Bone marrow (tissue), 2 donors: ENCODE results near the gene VSIG10L2.
"Not testable (repeated sequence)": the region's sequence is repeated elsewhere in the genome, so short reads cannot be mapped to it uniquely, and the experiment has no call there.

Experiments
- DNase-seq, 2 donors: peaks; one replicate each; lab custom pipeline; 2025; lab: John Stamatoyannopoulos, UW

VSIG10L2 gene

DNA sequence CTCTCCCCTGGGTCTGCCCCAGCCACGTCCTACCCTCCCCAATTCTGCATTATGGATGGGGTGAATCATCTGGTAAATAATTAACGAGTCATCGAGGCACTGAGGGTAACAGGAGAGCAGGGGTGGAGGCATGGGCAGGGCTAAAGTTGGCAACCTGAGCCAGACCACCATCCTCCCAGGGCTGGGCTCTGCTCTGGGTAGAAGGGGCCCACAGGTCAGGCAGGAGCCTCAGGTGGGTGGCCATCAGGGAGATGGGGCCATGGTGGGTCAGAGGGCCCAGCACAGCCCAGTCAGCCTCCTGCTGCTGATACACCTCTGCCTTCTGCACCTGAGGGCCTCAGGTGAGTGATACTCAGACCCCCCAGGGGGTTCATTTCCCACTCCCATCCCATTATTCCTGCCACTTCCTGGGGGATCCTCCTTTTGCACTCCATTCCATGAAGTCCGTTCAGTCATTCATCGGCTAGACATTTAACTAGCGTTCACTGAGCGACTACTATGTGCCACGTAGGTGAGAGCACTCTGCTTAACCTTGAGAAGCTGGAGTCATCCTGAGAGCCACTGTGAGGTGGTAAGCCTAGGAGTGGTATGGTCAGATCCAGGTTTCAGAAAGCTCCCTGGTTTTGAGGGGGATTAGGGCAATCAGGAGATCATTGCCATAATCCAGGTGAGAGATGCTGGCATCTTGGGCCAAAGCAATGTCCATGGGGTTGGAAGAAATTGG is at the start of gene VSIG10L2:
Gene VSIG10L2 (plus strand): TSS at position 248 of the 724 bp plus-strand sequence. CDS start 12 bp downstream, at position 260.
- no peak for DNase-seq

DNA sequence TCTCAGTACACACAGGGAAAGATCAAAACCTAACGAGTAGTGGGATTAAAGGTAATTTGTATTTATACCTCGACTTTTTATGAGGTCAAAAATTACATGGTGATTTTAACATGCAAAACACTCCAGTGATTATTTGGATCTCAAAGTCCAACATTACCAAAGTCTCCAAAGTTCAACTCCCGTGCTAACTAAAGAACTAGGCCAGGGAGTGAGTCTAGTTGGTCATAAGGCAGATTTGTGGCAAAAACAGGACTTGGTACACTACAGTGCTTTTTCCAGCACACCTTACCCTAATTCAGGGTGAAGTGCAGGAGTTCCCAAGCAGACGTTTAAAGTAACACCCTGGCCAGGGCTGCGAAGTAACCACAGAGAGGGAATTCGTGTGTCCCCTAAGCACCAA is 44.0 kb upstream of the VSIG10L2 start:
- no peak for DNase-seq

DNA sequence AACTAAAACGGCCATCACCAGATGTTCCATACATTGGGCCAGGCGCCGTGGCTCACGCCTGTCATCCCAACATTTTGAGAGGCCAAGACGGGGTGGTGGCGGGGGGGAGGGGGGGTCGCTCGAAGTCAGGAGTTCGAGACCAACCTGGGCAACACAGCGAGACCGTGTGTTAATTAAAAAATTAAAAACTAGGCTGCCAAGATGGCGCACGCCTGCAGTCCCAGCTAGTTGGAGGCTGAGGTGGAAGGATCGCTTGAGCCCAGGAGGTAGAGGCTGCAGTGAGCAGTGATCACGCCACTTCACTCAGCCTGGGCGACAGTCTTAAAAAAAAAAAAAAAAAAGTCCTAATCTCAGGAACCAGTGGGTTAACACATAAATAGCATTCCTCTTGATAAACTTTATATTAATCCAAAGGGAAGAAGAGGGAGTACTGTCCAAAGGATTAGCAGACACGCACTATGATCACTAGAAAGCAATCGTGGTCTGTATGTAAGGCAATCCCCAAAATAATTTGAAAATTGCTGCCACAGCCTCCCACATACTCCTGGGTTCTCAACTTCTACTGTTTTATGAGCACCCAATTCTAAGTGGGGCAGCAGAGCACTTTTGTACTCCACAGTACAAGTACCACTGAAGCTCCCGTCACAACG is 43.4 kb upstream of the VSIG10L2 start:
- no peak for DNase-seq

DNA sequence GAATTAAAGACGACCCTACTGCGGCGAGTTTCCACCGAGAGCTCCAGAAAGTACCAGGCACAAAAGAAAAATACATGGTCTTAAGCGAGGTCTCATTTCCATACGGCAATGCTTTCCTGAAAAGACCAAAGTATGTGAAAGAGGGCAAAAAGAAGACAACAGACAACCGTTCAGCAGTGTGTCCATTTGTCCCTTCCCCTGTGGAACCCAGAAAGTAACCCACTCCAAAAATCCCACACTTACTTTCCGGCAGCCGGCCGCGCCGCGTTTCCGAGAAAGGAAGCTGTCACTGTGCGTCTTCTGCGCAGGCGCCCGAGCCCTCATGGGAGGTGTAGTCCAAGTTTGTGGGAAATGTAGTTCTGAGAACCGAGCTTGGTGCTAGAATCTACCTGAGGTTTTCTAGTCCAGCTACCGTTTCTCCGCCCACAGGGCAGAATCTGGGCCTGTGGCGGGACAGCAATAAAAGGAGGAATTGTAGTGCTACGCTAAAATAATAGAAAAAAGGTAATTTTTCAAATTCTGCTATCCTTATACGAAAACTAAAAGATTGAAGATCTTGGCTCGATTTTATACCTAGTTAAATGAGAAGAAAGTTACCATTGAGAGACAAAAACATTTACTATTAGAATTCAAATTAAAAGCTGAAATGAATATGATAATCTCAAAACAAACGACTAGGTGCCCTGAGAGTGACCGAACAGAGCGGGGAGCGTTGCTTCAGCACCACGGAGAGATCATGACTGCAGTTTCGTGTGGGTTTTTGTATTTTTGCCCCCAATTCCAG is 42.7 kb upstream of the VSIG10L2 start, which contains the start of gene PUS3:
Gene PUS3 (minus strand): TSS at position 280 of the 784 bp plus-strand sequence. CDS start 6,922 bp downstream, outside the sequence.
- DNase-seq = peak; percentile 53 to 57

DNA sequence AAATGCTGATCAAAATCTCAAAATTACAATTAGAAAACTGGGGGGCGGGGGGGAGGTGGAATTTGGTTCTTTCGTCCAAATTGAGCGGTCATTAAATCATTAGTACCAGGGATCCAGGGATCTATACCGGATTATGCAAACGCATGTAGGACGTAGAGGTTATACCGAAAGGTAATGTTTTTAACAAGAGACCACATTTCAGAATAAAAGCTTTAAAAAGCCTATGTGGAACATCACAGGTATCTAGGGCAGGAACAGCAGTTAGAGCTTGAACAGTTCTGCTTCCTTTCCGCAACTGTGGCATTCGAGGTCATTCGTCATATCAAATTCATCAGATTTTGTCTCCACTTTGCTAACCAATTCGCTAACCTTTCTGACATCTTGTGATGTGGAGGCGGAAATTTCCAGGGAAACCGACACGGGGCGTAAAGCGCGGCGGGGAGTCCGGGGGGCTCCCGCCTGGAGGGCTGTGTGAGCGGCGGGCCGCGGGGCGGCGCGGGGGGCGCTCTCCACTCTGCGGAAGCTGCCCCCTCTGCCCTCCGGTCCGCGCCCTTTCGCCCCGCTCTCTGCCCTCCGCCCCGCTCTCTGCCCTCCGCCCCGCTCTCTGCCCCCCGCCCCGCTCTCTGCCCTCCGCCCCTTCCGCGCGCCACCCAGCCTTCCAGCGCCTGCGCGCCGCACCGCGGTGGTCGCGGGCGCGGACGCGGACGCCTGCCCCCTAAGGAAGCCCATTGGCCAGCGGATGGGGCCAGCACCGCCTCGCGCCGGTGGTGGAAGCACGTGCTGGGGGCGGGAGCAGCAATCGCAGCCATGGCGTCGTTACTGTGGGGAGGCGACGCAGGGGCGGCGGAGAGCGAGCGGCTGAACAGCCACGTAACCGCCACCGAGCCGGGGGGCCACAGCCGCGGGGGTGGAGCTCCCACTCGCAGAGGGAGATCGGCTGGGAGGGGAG is 41.9 kb upstream of the VSIG10L2 start, which contains the start of gene DDX25:
Gene DDX25 (plus strand): TSS at position 798 of the 949 bp plus-strand sequence. CDS start 10 bp downstream, at position 808.
- DNase-seq = no peak

DNA sequence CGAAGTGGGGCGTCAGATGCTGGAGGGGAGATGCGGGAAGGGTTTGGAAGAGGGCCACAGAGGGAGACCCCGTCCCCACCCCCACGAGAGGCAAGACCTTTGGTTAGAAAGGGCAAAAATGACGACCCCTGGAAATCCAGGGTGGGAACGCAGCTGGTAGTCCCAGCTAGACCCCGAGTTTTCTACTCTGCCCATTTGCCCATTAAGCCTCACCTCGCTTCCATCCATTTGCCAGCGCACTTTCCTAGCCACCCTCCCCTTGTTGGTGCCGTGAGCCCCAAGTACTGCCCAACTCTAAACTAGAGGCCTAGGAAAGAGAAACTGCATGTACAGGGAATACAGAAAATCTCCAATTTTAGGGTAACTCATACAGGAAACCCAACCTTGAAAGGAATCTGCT is 41.2 kb upstream of the VSIG10L2 start:
- DNase-seq = no peak

DNA sequence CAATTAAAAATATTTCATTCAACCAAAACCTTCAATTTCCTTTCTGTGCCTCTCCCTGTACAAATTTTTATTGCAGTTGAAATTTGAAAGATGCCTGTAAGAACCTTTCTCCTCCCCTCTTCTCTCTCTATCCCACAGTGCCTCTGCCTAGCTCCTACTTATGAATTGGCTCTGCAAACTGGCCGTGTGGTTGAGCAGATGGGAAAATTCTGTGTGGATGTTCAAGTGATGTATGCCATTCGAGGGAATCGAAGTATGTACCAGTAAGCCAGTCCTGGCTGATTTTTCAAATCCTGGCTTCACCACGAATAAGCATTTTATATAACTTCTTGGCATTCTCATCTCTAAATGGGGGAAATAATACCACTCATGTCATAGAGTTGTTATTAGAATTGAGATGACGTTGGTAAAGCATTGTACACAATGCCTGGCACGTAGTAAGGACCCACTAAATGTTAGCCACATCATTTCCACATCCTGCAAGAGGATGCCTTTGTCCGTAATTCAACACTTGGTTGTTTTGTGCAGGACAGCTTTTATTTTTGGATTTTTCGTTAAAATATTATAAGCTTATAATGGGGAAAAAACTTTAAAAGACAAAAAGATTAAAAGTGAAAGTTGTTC is 35.5 kb upstream of the VSIG10L2 start:
- no peak for DNase-seq

DNA sequence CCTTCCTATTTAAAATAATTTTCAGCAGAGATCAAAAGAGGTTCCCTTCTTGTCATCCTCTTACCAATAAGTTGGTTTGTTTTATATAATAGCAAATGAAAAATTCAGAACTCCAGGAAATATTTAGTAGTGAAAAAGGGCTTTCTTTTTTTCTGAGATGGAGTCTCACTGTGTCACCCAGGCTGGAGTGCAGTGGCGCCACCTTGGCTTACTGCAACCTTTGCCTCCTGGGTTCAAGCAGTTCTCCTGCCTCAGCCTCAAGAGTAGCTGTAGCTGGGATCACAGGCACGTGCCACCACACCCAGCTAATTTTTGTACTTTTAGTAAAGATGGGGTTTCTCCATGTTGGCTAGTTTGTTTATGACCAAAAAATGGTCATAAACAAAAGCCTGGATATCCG is 31.2 kb upstream of the VSIG10L2 start:
- not testable (repeated sequence) for DNase-seq

DNA sequence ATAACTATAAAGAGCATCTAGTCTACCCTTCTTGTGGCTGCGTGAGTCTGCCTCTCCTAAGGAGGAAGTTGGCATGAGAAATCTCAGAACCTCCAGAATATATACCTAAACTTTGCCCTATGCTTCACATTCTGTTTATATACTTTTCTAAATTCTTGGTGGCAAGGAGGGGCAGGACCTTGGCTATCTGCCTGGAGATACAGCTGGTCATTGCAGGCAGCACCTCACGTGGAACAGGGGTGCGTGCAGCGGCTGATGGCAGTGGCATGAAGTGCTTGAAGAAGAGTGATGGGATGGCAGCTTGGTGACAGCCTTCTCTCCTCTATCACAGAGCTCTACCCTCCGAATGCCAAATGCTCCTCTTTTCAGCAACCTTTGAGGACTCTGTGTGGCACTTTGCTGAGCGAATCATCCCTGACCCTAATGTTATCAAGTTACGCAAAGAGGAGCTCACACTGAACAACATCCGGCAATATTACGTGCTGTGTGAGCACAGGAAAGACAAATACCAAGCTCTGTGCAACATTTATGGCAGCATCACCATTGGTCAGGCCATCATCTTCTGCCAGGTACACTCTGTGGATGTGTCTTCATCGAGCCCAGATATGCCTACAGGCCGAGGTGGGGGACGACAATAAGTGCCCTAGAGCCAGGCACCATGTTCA is 29.0 kb upstream of the VSIG10L2 start:
- no peak for DNase-seq

DNA sequence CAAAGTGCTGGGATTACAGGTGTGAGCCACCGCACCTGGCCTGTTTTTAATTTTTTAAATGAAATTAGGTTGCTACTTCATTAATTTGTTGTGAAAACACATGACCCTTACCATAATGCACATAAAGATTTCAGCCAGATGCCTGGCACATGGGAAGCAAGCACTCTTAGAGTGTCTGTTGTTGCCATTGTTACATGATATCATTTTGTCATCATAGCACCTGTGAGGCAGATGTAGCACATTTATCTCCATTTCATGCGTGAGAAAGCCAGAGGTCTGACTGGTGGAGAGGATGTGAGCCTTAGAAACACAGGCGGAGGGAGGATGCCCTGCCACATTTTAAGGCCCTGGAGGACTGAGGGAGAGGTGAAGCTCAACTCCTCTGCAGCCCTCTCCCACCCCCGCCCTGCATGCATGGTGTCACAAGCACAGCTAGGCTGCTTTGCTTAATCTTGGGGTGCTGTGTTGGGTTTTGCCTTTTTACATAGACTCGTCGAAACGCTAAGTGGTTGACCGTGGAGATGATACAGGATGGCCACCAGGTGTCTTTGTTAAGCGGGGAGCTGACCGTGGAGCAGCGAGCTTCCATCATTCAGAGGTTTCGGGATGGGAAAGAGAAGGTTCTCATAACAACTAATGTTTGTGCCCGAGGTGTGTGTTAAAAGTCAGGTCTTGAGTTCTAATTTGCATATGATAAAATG is 27.6 kb upstream of the VSIG10L2 start:
- no peak for DNase-seq

DNA sequence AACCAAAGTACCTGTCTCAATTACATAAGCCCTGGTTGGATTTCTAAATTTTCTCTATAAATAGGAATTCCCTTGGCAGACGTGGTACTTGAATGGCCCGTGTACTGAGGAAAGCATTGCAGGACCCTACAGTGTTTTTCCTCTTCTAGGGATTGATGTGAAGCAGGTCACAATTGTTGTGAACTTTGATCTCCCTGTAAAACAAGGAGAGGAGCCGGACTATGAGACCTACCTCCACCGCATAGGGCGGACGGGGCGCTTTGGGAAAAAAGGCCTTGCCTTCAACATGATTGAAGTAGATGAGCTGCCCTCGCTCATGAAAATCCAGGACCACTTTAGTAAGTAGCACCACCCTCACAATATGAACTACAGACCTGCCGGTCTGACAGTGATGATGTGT is 24.8 kb upstream of the VSIG10L2 start:
- no peak for DNase-seq

DNA sequence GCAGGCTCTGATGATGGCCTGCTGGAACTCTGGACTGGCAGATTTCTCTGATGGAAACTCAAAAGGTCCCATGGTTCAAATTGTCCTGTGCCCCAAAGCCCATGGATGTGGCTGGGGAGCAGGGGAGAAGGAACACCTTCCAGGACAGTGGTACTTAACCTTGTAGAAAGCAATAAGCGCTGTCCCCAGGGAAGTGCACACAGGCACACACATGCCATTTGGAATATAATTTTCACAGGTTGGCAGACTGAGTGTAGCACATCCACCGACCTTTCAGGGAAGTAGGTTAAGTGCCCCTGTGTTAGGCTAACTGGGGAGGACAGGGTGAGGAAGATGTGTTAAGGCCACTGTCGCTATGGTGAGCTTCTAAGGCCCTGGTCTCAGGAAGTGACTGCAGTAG is 23.7 kb upstream of the VSIG10L2 start:
- no peak for DNase-seq

DNA sequence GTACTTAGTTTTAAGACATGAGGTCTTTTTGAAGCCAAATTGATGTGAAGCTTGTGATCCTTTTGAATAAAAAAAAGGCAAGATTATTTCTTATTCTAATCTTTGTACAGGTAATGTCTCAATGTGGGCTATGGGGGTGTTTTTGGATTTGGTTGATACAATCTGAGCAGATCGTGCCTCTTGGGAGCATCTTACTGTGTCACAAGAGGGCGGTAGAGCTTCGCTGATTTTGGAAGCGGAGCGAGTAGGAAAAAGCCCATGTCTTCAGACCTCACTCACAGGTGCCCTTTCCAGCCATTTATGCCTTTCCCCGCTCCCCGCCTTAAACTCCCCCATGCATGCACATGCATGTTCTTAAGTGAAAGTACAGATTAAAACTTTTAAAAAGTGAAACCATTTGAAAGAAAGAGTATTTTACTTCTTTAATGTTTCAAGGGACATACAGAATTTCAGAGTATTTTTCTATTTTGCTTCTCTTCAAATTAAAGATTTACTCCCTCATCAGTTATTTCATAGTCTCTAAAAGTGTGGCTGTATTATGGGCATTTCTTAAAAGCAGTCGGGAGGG is 22.7 kb upstream of the VSIG10L2 start:
- peak in 1 of 2 donors; percentile 27 for DNase-seq

DNA sequence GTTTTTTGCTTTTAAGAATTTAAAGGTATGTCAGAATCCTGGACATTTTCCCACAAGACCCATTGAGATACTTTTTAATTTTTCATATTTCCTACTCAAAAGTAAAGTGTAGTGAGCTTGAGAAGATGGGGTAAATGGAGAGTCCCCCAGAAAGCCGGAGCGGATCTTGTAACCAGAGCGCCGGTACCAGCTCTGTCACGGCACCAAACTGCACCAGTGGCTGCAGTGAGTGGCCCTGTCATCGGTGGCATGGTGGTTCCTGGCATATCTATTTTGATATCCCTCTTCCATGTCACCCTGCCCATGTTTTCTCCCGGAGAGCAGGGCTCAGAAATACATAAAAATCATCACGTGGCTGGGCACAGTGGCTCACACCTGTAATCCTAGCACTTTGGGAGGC is 22.2 kb upstream of the VSIG10L2 start:
- DNase-seq = no peak

DNA sequence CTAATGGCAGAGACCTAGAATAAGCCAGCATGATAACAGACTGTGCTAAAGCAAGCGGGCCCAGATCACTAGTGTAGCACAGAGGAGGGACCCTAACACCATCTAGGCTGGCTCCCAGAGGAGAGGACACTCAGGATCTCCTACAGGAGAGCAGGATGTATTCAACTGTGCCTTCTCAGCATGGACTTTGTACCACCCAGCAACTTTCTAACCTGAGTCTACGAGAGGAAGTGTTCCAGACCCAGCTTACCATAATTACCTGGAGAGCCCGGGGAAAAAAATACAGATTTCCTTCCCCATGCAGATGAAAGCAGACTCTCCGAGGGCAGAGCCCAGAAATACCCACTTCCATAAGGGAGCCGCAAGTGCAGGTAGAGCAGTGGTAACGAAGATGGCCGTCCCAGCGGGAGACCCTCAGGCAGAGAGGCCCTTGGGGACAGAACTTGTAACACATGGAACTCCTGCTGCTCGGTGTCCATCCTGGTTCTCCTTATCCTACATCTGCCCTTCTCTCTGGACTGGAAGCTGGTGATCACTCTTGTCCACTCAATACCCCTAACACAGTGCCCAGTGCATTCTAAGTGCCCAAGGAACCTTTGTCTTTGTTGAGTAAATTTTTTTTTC is 21.3 kb upstream of the VSIG10L2 start:
- DNase-seq = no peak

DNA sequence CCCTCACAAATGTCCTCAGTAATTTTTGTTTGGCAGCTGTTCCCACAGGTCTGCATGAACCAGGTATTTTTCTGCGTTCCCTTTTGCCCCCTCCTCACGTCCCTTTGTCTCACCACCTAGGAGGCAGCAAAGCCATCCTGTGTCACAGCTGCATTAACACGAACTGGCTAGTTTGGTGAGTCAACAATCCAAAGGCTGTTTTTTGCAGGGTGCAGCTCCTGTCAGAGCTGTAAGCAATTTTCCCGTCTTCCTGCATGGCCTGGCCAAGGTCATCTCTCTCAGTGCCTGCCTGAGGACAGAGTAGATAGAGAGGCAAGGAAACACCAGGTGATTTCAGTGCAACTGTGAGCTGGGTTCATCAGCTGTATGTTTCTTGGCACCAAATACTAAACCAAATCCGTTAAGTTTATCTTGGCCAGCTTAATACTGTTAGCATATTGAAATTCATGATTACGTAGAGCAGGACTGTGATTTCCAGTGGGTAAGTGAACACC is 20.6 kb upstream of the VSIG10L2 start:
- DNase-seq = no peak

DNA sequence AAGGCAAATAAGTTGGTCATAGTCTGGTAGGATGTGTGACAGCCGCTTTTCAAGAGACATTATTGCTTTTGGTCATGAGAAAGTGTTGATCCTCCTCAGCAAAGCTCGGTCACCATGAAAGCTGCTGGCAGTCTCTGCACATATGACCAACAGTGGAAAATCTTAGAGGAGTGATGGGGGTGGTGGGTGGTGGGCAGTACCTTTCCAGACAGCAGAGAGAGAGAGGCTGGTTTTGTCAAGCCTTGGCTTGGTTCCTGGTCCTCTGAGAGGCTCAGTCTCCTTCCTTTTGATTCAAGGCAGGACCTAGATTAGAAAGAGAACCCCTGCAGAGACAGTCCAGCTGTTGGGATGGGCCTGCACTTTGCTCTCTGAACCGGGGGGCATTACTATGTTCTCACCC is 20.0 kb upstream of the VSIG10L2 start:
- DNase-seq = no peak

DNA sequence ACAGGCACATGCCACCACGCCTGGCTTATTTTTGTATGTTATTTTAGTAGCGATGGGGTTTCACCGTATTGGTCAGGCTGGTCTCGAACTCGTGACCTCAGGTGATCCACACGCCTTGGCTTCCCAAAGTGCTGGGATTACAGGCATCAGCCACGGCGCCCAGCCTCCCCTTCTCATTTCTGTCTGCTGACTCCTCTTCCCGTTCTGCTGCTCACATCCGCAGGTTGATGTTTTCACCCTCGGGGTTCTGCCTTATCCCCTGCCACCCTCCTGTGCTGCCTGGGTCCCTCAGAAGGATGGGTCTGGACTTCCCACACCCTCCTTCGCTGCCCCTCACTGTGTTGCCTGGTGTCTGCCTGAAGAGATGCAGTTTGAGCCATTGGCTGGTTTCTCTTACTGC is 19.2 kb upstream of the VSIG10L2 start:
- no peak for DNase-seq
